A549 (cell line): ENCODE data around the gene NRXN3. TPM values are rescaled to one million over a fixed set of nuclear protein-coding genes. Genes with fewer than 3 reads are reported as not detected.

ENCODE experiments used
- ATAC-seq, 2 experiments: fragments of 200-7000 bp in 1 of 2; fragments of >200 bp in 1 of 2; cut with Nextera tagmentation in 1 of 2; cut with Tn5 transposase in 1 of 2; 3 replicates each; pipeline versions ENCODE4 v1.8.0 to v1.9.1; 2018 to 2020; ENCODE audit warnings: mild to moderate bottlenecking in 1 of 2, moderate library complexity in 1 of 2
- CTCF ChIA-PET: fragments of 300-600 bp; sonication (Branson Sonifier 250); formaldehyde crosslinking; extraction: SDS; loops from one replicate; lab custom pipeline; 2021; ENCODE audit warnings: antibody characterized with exemption, inconsistent platforms; lab: Yijun Ruan, JAX
- POLR2A ChIA-PET: fragments of 350-600 bp; formaldehyde crosslinking; extraction: SDS; loops from one replicate; lab custom pipeline; 2021; ENCODE audit warnings: antibody characterized with exemption, inconsistent platforms; lab: Yijun Ruan, JAX
- DNase-seq, 2 experiments: peaks; one replicate each; pipeline versions ENCODE4 v3.0.0 to v3.0.0-alpha.2; 2011 to 2016; ENCODE audit warnings: low read depth in 1 of 2, low spot score in 1 of 2
- FAIRE-seq: peaks from 2 replicates; lab custom pipeline; 2011; peaks lifted over from hg19 to GRCh38; lab: Jason Lieb, UNC
- H3K27ac ChIP-seq, 2 experiments: fragments of >200 bp; sonication (Bioruptor Twin); formaldehyde crosslinking; 3 replicates each; pipeline ENCODE4 v1.5.1; 2016 to 2017
- H3K4me1 ChIP-seq: fragments of >200 bp; sonication (Bioruptor Twin); formaldehyde crosslinking; 3 replicates; pipeline ENCODE4 v1.6.1; 2016
- H3K4me2 ChIP-seq: fragments of >200 bp; sonication (Bioruptor Twin); formaldehyde crosslinking; 3 replicates; pipeline ENCODE4 v1.6.1; 2016
- H3K4me3 ChIP-seq: fragments of >200 bp; sonication (Bioruptor Twin); formaldehyde crosslinking; 3 replicates; pipeline ENCODE4 v1.5.1; 2016
- H3K9me3 ChIP-seq: fragments of >200 bp; sonication (Bioruptor Twin); formaldehyde crosslinking; 3 replicates; pipeline ENCODE4 v1.6.1; 2016
- CHD4 ChIP-seq: fragments of 200-600 bp; sonication (generic); IDR thresholded peaks from 2 replicates; pipeline ENCODE4 v1.6.1; 2016; ENCODE audit warnings: antibody characterized with exemption, mild to moderate bottlenecking, borderline replicate concordance
- CTCF ChIP-seq: fragments of >200 bp; sonication (Bioruptor Twin); formaldehyde crosslinking; IDR thresholded peaks from 3 replicates; pipeline ENCODE4 v1.5.1; 2016
- HOXA7 ChIP-seq: fragments of 250-450 bp; sonication (Bioruptor Pico); IDR thresholded peaks from 2 replicates; pipeline ENCODE4 v1.5.0; 2020; ENCODE audit warnings: mild to moderate bottlenecking, moderate library complexity
- JUNB ChIP-seq: fragments of >200 bp; sonication (Bioruptor Twin); formaldehyde crosslinking; IDR thresholded peaks from 2 replicates; pipeline ENCODE4 v1.6.1; 2016
- NFE2L2 ChIP-seq: fragments of 150-350 bp; conservative IDR thresholded peaks from 2 replicates; pipeline ENCODE4 v1.6.1; 2014; ENCODE audit warnings: low read length
- NPAS2 ChIP-seq: fragments of 250-450 bp; sonication (Bioruptor Pico); IDR thresholded peaks from 2 replicates; pipeline ENCODE4 v1.8.0; 2022; ENCODE audit warnings: mild to moderate bottlenecking, moderate library complexity, borderline replicate concordance
- POLR2AphosphoS2 ChIP-seq: conservative IDR thresholded peaks from 2 replicates; pipeline ENCODE4 v1.6.1; 2012; ENCODE audit warnings: low read length, improper control_type of control experiment, inconsistent platforms
- RARB ChIP-seq: fragments of 250-450 bp; sonication (Bioruptor Pico); IDR thresholded peaks from 2 replicates; pipeline ENCODE4 v1.8.0; 2021; ENCODE audit warnings: mild to moderate bottlenecking, moderate library complexity
- SREBF2 ChIP-seq: fragments of 450-650 bp; IDR thresholded peaks from 2 replicates; pipeline ENCODE4 v1.6.1; 2014; ENCODE audit warnings: mild to moderate bottlenecking, moderate library complexity
- WGBS: methylation state at CpG from one replicate; pipeline ENCODE4 v1.1.6; 2017; ENCODE audit errors: missing lambda C conversion rate; 5-methylcytosine and 5-hydroxymethylcytosine counted together
- polyA plus RNA-seq, 4 experiments: library from polyadenylated mRNA; depleted of rRNA in 3 of 4; stranded (reverse); fragments of >200 nt; fragmentation: RNase III in 1 of 4; extraction: RNeasy Plus Mini Kit Qiagen cat#74134 plus additional on column Dnase treatment in 1 of 4; gene quantifications; 2 replicates in 3 of 4; 3 replicates in 1 of 4; pipeline ENCODE4 v1.2.3, GENCODE V29; 2011 to 2017
- TF ChIP-seq, protein P1 (sequence below): fragments of 200-600 bp; sonication (generic); IDR thresholded peaks from 2 replicates; pipeline ENCODE4 v1.6.1; 2016; ENCODE audit warnings: antibody characterized with exemption, mild to moderate bottlenecking, moderate library complexity
- TF ChIP-seq, protein P2 (sequence below): IDR thresholded peaks from 2 replicates; pipeline ENCODE4 v1.6.1; 2012; ENCODE audit warnings: low read depth, borderline replicate concordance
- TF ChIP-seq, protein P3 (sequence below): fragments of 250-450 bp; sonication (Bioruptor Pico); IDR thresholded peaks from 2 replicates; pipeline ENCODE4 v1.5.0; 2020; ENCODE audit warnings: low read depth, mild to moderate bottlenecking, moderate library complexity

Gene NRXN3
- polyA plus RNA-seq, 2 of the 4 experiments (the other 2 are of a cell fraction): 0.62 to 2.3 TPM

GRCh38 chr14:79704041-79704807 lies 1534.1 kb downstream of the NRXN3 start (continued):
- TF ChIP-seq, protein P1, sequence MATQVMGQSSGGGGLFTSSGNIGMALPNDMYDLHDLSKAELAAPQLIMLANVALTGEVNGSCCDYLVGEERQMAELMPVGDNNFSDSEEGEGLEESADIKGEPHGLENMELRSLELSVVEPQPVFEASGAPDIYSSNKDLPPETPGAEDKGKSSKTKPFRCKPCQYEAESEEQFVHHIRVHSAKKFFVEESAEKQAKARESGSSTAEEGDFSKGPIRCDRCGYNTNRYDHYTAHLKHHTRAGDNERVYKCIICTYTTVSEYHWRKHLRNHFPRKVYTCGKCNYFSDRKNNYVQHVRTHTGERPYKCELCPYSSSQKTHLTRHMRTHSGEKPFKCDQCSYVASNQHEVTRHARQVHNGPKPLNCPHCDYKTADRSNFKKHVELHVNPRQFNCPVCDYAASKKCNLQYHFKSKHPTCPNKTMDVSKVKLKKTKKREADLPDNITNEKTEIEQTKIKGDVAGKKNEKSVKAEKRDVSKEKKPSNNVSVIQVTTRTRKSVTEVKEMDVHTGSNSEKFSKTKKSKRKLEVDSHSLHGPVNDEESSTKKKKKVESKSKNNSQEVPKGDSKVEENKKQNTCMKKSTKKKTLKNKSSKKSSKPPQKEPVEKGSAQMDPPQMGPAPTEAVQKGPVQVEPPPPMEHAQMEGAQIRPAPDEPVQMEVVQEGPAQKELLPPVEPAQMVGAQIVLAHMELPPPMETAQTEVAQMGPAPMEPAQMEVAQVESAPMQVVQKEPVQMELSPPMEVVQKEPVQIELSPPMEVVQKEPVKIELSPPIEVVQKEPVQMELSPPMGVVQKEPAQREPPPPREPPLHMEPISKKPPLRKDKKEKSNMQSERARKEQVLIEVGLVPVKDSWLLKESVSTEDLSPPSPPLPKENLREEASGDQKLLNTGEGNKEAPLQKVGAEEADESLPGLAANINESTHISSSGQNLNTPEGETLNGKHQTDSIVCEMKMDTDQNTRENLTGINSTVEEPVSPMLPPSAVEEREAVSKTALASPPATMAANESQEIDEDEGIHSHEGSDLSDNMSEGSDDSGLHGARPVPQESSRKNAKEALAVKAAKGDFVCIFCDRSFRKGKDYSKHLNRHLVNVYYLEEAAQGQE: no peak
- TF ChIP-seq SREBF2 (no peak), POLR2AphosphoS2 (no peak), NPAS2 (CRISPR knock-in tag) (no peak)

GRCh38 chr14:79705126-79705894 lies 1535.1 kb downstream of the NRXN3 start:
- CTCF ChIA-PET: interaction anchor here (1.1 kb wide), 1 partner anchor 9 kb away, joined by 3 read pairs; no protein-coding TSS in a partner anchor
- DNase-seq (no peak), ATAC-seq (no peak), FAIRE-seq (no peak)
- Histone ChIP-seq H3K27ac (no peak overlapping the region), H3K9me3 (no peaks in the 10 kb centered on the region), H3K4me2 (no peak overlapping the region), H3K4me1 (peaks cover 11% of the 10 kb centered on the region; the same call in 2 of the 3 replicates), H3K4me3 (no peak overlapping the region)
- WGBS: 41% methylated on average over 11 of the region's 11 CpGs
- POLR2A ChIA-PET: no interaction called here
- TF ChIP-seq CTCF (no peak), JUNB (no peak), CHD4 (no peak), RARB (CRISPR knock-in tag) (no peak), HOXA7 (CRISPR knock-in tag) (no peak), NFE2L2 (no peak)
- TF ChIP-seq, protein P2, sequence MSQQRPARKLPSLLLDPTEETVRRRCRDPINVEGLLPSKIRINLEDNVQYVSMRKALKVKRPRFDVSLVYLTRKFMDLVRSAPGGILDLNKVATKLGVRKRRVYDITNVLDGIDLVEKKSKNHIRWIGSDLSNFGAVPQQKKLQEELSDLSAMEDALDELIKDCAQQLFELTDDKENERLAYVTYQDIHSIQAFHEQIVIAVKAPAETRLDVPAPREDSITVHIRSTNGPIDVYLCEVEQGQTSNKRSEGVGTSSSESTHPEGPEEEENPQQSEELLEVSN: no peak
- TF ChIP-seq, protein P1: no peak
- TF ChIP-seq, protein P3, sequence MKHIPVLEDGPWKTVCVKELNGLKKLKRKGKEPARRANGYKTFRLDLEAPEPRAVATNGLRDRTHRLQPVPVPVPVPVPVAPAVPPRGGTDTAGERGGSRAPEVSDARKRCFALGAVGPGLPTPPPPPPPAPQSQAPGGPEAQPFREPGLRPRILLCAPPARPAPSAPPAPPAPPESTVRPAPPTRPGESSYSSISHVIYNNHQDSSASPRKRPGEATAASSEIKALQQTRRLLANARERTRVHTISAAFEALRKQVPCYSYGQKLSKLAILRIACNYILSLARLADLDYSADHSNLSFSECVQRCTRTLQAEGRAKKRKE (CRISPR knock-in tag): no peak
